Activated CD4-positive, alpha-beta T cell treated with anti-CD3 and anti-CD28 coated beads, Interleukin-2, amount 10 ng/mL, durations not matched to agents 24 days and 14 days (primary cell): ENCODE results near the gene ROR2. TPM values are rescaled to one million over a fixed set of nuclear protein-coding genes. Genes with fewer than 3 reads are reported as not detected.
A peak's percentile ranks its signal among the peaks of the same experiment; 100 is the strongest.

Experiments
- DNase-seq: peaks from one replicate; pipeline ENCODE4 v3.0.0; 2022
- H3K27ac Mint-ChIP-seq: one replicate; pipeline ENCODE4 v1.8.0; 2022; ENCODE audit warnings: mild to moderate bottlenecking, mixed read lengths
- H3K27me3 Mint-ChIP-seq: one replicate; pipeline ENCODE4 v1.8.0; 2022; ENCODE audit warnings: mixed read lengths
- H3K36me3 Mint-ChIP-seq: one replicate; pipeline ENCODE4 v1.8.0; 2022; ENCODE audit warnings: low read depth, mild to moderate bottlenecking, mixed read lengths
- H3K4me1 Mint-ChIP-seq: one replicate; pipeline ENCODE4 v1.8.0; 2021; ENCODE audit warnings: mixed read lengths
- H3K4me3 Mint-ChIP-seq: one replicate; pipeline ENCODE4 v1.8.0; 2022; ENCODE audit warnings: mild to moderate bottlenecking, moderate library complexity, mixed read lengths
- H3K9me3 Mint-ChIP-seq: one replicate; pipeline ENCODE4 v1.8.0; 2021; ENCODE audit warnings: mixed read lengths
- intact Hi-C: fragments of 100-400 bp; cut with micrococcal nuclease; formaldehyde crosslinking; loops from one replicate; pipeline ENCODE4 v1.15.1; 2023
- total RNA-seq: library from RNA; stranded (reverse); gene quantifications from 2 replicates; pipeline ENCODE4 v1.2.3, GENCODE V29; 2022

The ROR2 gene
- total RNA-seq, 1 donor from 2014 or later, result 0.40 TPM

GRCh38 chr9:91907484-91908292 is 42.3 kb downstream of the ROR2 start:
- Mint-ChIP-seq H3K27ac (peak overlapping the region; percentile 39), H3K4me1 (peaks cover 40% of the 10 kb centered on the region), H3K27me3 (peaks cover 9% of the 10 kb centered on the region), H3K36me3 (no peaks in the 10 kb centered on the region), H3K4me3 (no peak overlapping the region), H3K9me3 (no peaks in the 10 kb centered on the region)
- DNase-seq, result no peak
- intact Hi-C loops, result loop anchor here (2.0 kb wide), 1 partner anchor 41 kb away; no protein-coding TSS in a partner anchor

GRCh38 chr9:91905991-91906469 is 44.0 kb downstream of the ROR2 start:
- intact Hi-C loops, result loop anchor here (2.0 kb wide), 1 partner anchor 43 kb away; no protein-coding TSS in a partner anchor
- Mint-ChIP-seq H3K27me3 (peaks cover 4% of the 10 kb centered on the region), H3K36me3 (no peaks in the 10 kb centered on the region), H3K27ac (peak overlapping the region; percentile 43), H3K4me1 (peaks cover 37% of the 10 kb centered on the region), H3K4me3 (no peak overlapping the region), H3K9me3 (no peaks in the 10 kb centered on the region)
- DNase-seq, result peak; percentile 91

GRCh38 chr9:91905237-91905650 is 44.8 kb downstream of the ROR2 start:
- intact Hi-C loops, result no loop called here
- H3K4me3 Mint-ChIP-seq, result no peak overlapping the region
- no peak overlapping the region for H3K27ac Mint-ChIP-seq
- peaks cover 1% of the 10 kb centered on the region for H3K27me3 Mint-ChIP-seq
- no peaks in the 10 kb centered on the region for H3K9me3 Mint-ChIP-seq
- no peak for DNase-seq
- no peaks in the 10 kb centered on the region for H3K36me3 Mint-ChIP-seq
- peaks cover 34% of the 10 kb centered on the region for H3K4me1 Mint-ChIP-seq

GRCh38 chr9:91904588-91905236 is 45.3 kb downstream of the ROR2 start:
- no peak overlapping the region for H3K4me3 Mint-ChIP-seq
- peaks cover 2% of the 10 kb centered on the region for H3K27me3 Mint-ChIP-seq
- DNase-seq, result no peak
- no peaks in the 10 kb centered on the region for H3K36me3 Mint-ChIP-seq
- intact Hi-C loops, result no loop called here
- no peak overlapping the region for H3K27ac Mint-ChIP-seq
- H3K9me3 Mint-ChIP-seq, result no peaks in the 10 kb centered on the region
- peaks cover 33% of the 10 kb centered on the region for H3K4me1 Mint-ChIP-seq

- H3K4me3 Mint-ChIP-seq, result no peak overlapping the region
- intact Hi-C loops, result no loop called here
- peaks cover 7% of the 10 kb centered on the region for H3K27me3 Mint-ChIP-seq
- DNase-seq, result no peak
- no peaks in the 10 kb centered on the region for H3K36me3 Mint-ChIP-seq
- H3K27ac Mint-ChIP-seq, result no peak overlapping the region
- peaks cover 25% of the 10 kb centered on the region for H3K4me1 Mint-ChIP-seq
- no peaks in the 10 kb centered on the region for H3K9me3 Mint-ChIP-seq
Observed at GRCh38 chr9:91903126-91903911, 46.7 kb downstream of the ROR2 start.

GRCh38 chr9:91902475-91903125 is 47.4 kb downstream of the ROR2 start:
- peaks cover 10% of the 10 kb centered on the region for H3K27me3 Mint-ChIP-seq
- intact Hi-C loops, result no loop called here
- DNase-seq, result no peak
- H3K9me3 Mint-ChIP-seq, result no peaks in the 10 kb centered on the region
- no peak overlapping the region for H3K27ac Mint-ChIP-seq
- peaks cover 17% of the 10 kb centered on the region for H3K4me1 Mint-ChIP-seq
- H3K36me3 Mint-ChIP-seq, result no peaks in the 10 kb centered on the region
- no peak overlapping the region for H3K4me3 Mint-ChIP-seq

- Mint-ChIP-seq H3K36me3 (no peaks in the 10 kb centered on the region), H3K27ac (no peak overlapping the region), H3K4me3 (no peak overlapping the region), H3K27me3 (peaks cover 20% of the 10 kb centered on the region), H3K4me1 (peaks cover 8% of the 10 kb centered on the region), H3K9me3 (no peaks in the 10 kb centered on the region)
- intact Hi-C loops, result no loop called here
- no peak for DNase-seq
Observed at GRCh38 chr9:91900797-91901177, 49.2 kb downstream of the ROR2 start.

- H3K36me3 Mint-ChIP-seq, result no peaks in the 10 kb centered on the region
- DNase-seq, result no peak
- no peak overlapping the region for H3K27ac Mint-ChIP-seq
- intact Hi-C loops, result no loop called here
- peaks cover 21% of the 10 kb centered on the region for H3K27me3 Mint-ChIP-seq
- H3K4me3 Mint-ChIP-seq, result no peak overlapping the region
- no peaks in the 10 kb centered on the region for H3K9me3 Mint-ChIP-seq
- H3K4me1 Mint-ChIP-seq, result peaks cover 8% of the 10 kb centered on the region
Observed at GRCh38 chr9:91900055-91900796, 49.8 kb downstream of the ROR2 start.

GRCh38 chr9:91899594-91899993 is 50.4 kb downstream of the ROR2 start:
- Mint-ChIP-seq H3K36me3 (no peaks in the 10 kb centered on the region), H3K27ac (no peak overlapping the region), H3K27me3 (peaks cover 27% of the 10 kb centered on the region), H3K9me3 (no peaks in the 10 kb centered on the region), H3K4me1 (peaks cover 8% of the 10 kb centered on the region), H3K4me3 (no peak overlapping the region)
- DNase-seq, result no peak
- intact Hi-C loops, result no loop called here

- no peak for DNase-seq
- no peak overlapping the region for H3K27ac Mint-ChIP-seq
- H3K4me1 Mint-ChIP-seq, result peaks cover 7% of the 10 kb centered on the region
- H3K9me3 Mint-ChIP-seq, result no peaks in the 10 kb centered on the region
- no peak overlapping the region for H3K4me3 Mint-ChIP-seq
- H3K36me3 Mint-ChIP-seq, result no peaks in the 10 kb centered on the region
- intact Hi-C loops, result no loop called here
- H3K27me3 Mint-ChIP-seq, result peaks cover 30% of the 10 kb centered on the region
Observed at GRCh38 chr9:91899219-91899563, 50.8 kb downstream of the ROR2 start.

- no peak overlapping the region for H3K27ac Mint-ChIP-seq
- DNase-seq, result no peak
- intact Hi-C loops, result no loop called here
- peaks cover 34% of the 10 kb centered on the region for H3K27me3 Mint-ChIP-seq
- no peak overlapping the region for H3K4me3 Mint-ChIP-seq
- no peaks in the 10 kb centered on the region for H3K36me3 Mint-ChIP-seq
- peaks cover 6% of the 10 kb centered on the region for H3K4me1 Mint-ChIP-seq
- H3K9me3 Mint-ChIP-seq, result no peaks in the 10 kb centered on the region
Observed at GRCh38 chr9:91898451-91899218, 51.4 kb downstream of the ROR2 start.

- no peak overlapping the region for H3K4me3 Mint-ChIP-seq
- no peak for DNase-seq
- peaks cover 35% of the 10 kb centered on the region for H3K27me3 Mint-ChIP-seq
- H3K9me3 Mint-ChIP-seq, result no peaks in the 10 kb centered on the region
- no peaks in the 10 kb centered on the region for H3K36me3 Mint-ChIP-seq
- H3K27ac Mint-ChIP-seq, result no peak overlapping the region
- peaks cover 5% of the 10 kb centered on the region for H3K4me1 Mint-ChIP-seq
- intact Hi-C loops, result no loop called here
Observed at GRCh38 chr9:91897201-91897600, 52.8 kb downstream of the ROR2 start.
